Heart left ventricle (tissue), 13 donors: ENCODE data around the gene WASF3.

Source experiments
- CTCF ChIP-seq, 12 donors: fragments of 200-600 bp; sonication (generic) in 4 of 12; IDR thresholded peaks; one replicate each; pipeline versions ENCODE4 v1.5.0 to v1.8.0; 2018 to 2022; ENCODE audit warnings: antibody characterized with exemption in 12 of 12, mild to moderate bottlenecking in 5 of 12
- POLR2A ChIP-seq, 2 donors: fragments of 450-650 bp; IDR thresholded peaks; one replicate each; pipeline ENCODE4 v1.6.1; 2017; ENCODE audit warnings: antibody characterized with exemption in 2 of 2, mild to moderate bottlenecking in 2 of 2, moderate library complexity in 2 of 2
- donor health status: ischemic (EF 13 %, LVEDD 7.1; RV severe dilation, severe dysfunction).
- donor health status: DM: no; HTN: yes; CAD: no.
- donor health status: DM: no; HTN: no; CAD: no.
- donor health status: ischemic (EF 25% LVEDD 6.9; RV normal size, moderate dysfunction).
- donor health status: ischemic (EF 25% LVEDD 5.7; RV mildly dilated, moderate dysfunction).
- donor health status: ischemic (EF 35%, LVEDD 5.7; RV mildly dilated, moderate dysfunction).
- donor health status: nonischemic (EF 11% LVEDD 7.7; RV severe dilation, severe dysfunction).
- donor health status: DM: yes; HTN: yes; CAD: no.
- donor health status: PGD.
- donor health status: ischemic (EF 29% LVEDD 5.4; RV normal size, mild dysfunction).
- donor health status: nonischemic (EF 23%, LVEDD 6.1; RV moderate dilation, normal function).

GRCh38 chr13:26616126-26616525, 58.6 kb downstream of the WASF3 start:
- TF ChIP-seq POLR2A (IDR thresholded peaks at IDR 0.05), result no peak
- TF ChIP-seq CTCF (IDR thresholded peaks at IDR 0.05), result no peak
